SU-DHL-6 (cell line): ENCODE data around the gene INPP5B.

Source experiments
- EZH2phosphoT487 ChIP-seq: fragments of 200-600 bp; sonication (generic), shearing (Covaris generic); conservative IDR thresholded peaks from 2 replicates; pipeline ENCODE4 v1.6.1; 2018; ENCODE audit warnings: mild to moderate bottlenecking, antibody characterized with exemption, low read length, moderate library complexity, mixed read lengths
- TF ChIP-seq, protein P1 (sequence below): fragments of 200-600 bp; sonication (generic); IDR thresholded peaks from one replicate; pipeline ENCODE4 v1.5.1; 2017; ENCODE audit warnings: antibody characterized with exemption, mild to moderate bottlenecking, low read length, moderate library complexity; ENCODE audit not compliant: insufficient read depth, poor library complexity, severe bottlenecking

DNA sequence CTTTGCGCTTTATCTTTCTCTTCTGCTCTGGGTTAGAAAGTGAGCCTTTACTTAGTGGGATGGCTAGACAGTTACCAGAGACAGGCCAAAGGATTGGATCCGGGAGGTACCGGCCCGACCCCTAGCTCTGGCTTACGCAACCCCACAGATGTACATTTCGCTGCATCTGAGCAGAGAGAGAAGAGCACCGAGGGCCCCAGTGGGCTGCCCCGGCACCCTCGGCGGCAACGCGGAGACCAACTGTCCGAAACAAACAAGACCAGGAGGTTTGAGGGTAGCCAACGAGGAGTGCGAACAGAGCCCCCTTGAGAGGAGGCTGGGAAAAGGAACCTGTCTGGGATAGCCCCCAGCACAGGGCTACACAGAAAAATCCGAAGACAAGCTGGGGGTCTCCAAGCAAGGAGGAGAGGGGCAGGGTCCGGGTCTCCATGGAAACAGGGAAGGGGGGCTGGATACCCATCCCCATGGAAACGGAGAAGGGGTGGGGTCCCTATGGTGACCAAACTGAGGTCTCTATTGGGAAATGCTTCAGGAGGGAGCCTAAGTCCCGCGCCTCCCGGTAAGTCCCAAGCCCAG lies 87.8 kb downstream of the INPP5B start:
- TF ChIP-seq, protein P1, sequence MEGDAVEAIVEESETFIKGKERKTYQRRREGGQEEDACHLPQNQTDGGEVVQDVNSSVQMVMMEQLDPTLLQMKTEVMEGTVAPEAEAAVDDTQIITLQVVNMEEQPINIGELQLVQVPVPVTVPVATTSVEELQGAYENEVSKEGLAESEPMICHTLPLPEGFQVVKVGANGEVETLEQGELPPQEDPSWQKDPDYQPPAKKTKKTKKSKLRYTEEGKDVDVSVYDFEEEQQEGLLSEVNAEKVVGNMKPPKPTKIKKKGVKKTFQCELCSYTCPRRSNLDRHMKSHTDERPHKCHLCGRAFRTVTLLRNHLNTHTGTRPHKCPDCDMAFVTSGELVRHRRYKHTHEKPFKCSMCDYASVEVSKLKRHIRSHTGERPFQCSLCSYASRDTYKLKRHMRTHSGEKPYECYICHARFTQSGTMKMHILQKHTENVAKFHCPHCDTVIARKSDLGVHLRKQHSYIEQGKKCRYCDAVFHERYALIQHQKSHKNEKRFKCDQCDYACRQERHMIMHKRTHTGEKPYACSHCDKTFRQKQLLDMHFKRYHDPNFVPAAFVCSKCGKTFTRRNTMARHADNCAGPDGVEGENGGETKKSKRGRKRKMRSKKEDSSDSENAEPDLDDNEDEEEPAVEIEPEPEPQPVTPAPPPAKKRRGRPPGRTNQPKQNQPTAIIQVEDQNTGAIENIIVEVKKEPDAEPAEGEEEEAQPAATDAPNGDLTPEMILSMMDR = no peak
- no peak for TF ChIP-seq EZH2phosphoT487
